ENCODE measurements around the gene CFDP1. TPM values are rescaled to one million over a fixed set of nuclear protein-coding genes. Genes with fewer than 3 reads are reported as not detected.
A peak's percentile ranks its signal among the peaks of the same experiment; 100 is the strongest.

The CFDP1 gene
- total RNA-seq, 1 experiment from 2014 or later = 54.0 TPM

- no peak for DNase-seq (ENCODE audit: low spot score)
Observed at GRCh38 chr16:75413951-75414350, 19.4 kb downstream of the CFDP1 start.

- DNase-seq (ENCODE audit: low spot score) = no peak
Observed at GRCh38 chr16:75406943-75407342, 26.4 kb downstream of the CFDP1 start.

- DNase-seq (ENCODE audit: low spot score) = peak; percentile 33
Observed at GRCh38 chr16:75402821-75403475, 30.4 kb downstream of the CFDP1 start.

- DNase-seq (ENCODE audit: low spot score) = peak; percentile 24
Observed at GRCh38 chr16:75402159-75402820, 31.0 kb downstream of the CFDP1 start.

GRCh38 chr16:75401691-75402090 is 31.6 kb downstream of the CFDP1 start:
- DNase-seq (ENCODE audit: low spot score) = no peak

- DNase-seq (ENCODE audit: low spot score) = no peak
Observed at GRCh38 chr16:75398333-75398732, 35.0 kb downstream of the CFDP1 start.

GRCh38 chr16:75394941-75395340 is 38.4 kb downstream of the CFDP1 start:
- no peak for DNase-seq (ENCODE audit: low spot score)

GRCh38 chr16:75392906-75393305 is 40.4 kb downstream of the CFDP1 start:
- DNase-seq (ENCODE audit: low spot score) = no peak

GRCh38 chr16:75390926-75391653 is 42.2 kb downstream of the CFDP1 start:
- no peak for DNase-seq (ENCODE audit: low spot score)

GRCh38 chr16:75389096-75389690 is 44.1 kb downstream of the CFDP1 start:
- no peak for DNase-seq (ENCODE audit: low spot score)

- no peak for DNase-seq (ENCODE audit: low spot score)
Observed at GRCh38 chr16:75387951-75388350, 45.4 kb downstream of the CFDP1 start.

GRCh38 chr16:75385507-75386152 is 47.7 kb downstream of the CFDP1 start:
- DNase-seq (ENCODE audit: low spot score) = peak; percentile 71

GRCh38 chr16:75383141-75383540 is 50.2 kb downstream of the CFDP1 start:
- no peak for DNase-seq (ENCODE audit: low spot score)

- no peak for DNase-seq (ENCODE audit: low spot score)
Observed at GRCh38 chr16:75382611-75383010, 50.7 kb downstream of the CFDP1 start.

- DNase-seq (ENCODE audit: low spot score) = no peak
Observed at GRCh38 chr16:75380870-75381269, 52.4 kb downstream of the CFDP1 start.

- DNase-seq (ENCODE audit: low spot score) = no peak
Observed at GRCh38 chr16:75379911-75380847, 53.1 kb downstream of the CFDP1 start.

GRCh38 chr16:75379339-75379738 is 54.0 kb downstream of the CFDP1 start:
- no peak for DNase-seq (ENCODE audit: low spot score)

GRCh38 chr16:75378616-75379015 is 54.7 kb downstream of the CFDP1 start:
- DNase-seq (ENCODE audit: low spot score) = no peak

GRCh38 chr16:75377729-75378386 is 55.4 kb downstream of the CFDP1 start:
- peak; percentile 80 for DNase-seq (ENCODE audit: low spot score)

GRCh38 chr16:75376475-75377161 is 56.7 kb downstream of the CFDP1 start:
- no peak for DNase-seq (ENCODE audit: low spot score)
